Gastroesophageal sphincter (tissue), 4 donors: ENCODE measurements around the gene F2. TPM values are rescaled to one million over a fixed set of nuclear protein-coding genes. Genes with fewer than 3 reads are reported as not detected.

Experiments used
- ATAC-seq: fragments of 150-250 bp; one replicate; pipeline ENCODE4 v1.9.1; 2016; ENCODE audit warnings: mild to moderate bottlenecking, moderate library complexity
- H3K27ac ChIP-seq, 4 donors: fragments of 200-600 bp; sonication (generic) in 3 of 4; 1 replicate in 3 of 4; 2 replicates in 1 of 4; pipeline ENCODE4 v1.5.1; 2016 to 2019
- H3K27me3 ChIP-seq: fragments of 200-600 bp; sonication (generic); one replicate; pipeline ENCODE4 v1.5.1; 2019
- H3K36me3 ChIP-seq, 2 donors: fragments of 200-600 bp; sonication (generic); one replicate each; pipeline ENCODE4 v1.5.1; 2019; ENCODE audit warnings: control low read depth in 1 of 2
- H3K4me1 ChIP-seq, 3 donors: fragments of 200-600 bp; sonication (generic); 1 replicate in 2 of 3; 2 replicates in 1 of 3; pipeline ENCODE4 v1.5.1; 2016 to 2019; ENCODE audit warnings: control low read depth in 2 of 3
- H3K4me3 ChIP-seq, 2 donors: fragments of 200-600 bp; sonication (generic); one replicate each; pipeline ENCODE4 v1.5.1; 2019; ENCODE audit warnings: mild to moderate bottlenecking in 1 of 2, moderate library complexity in 1 of 2
- H3K9me3 ChIP-seq, 3 donors: fragments of 200-600 bp; sonication (generic); one replicate each; pipeline ENCODE4 v1.5.1; 2017 to 2019; ENCODE audit warnings: control low read depth in 2 of 3
- EP300 ChIP-seq: sonication (generic); formaldehyde crosslinking; IDR thresholded peaks from one replicate; pipeline ENCODE4 v1.6.1; 2017; ENCODE audit warnings: antibody characterized with exemption, mild to moderate bottlenecking
- POLR2A ChIP-seq, 2 donors: fragments of 450-650 bp; IDR thresholded peaks; one replicate each; pipeline ENCODE4 v1.6.1; 2017; ENCODE audit warnings: antibody characterized with exemption in 2 of 2, mild to moderate bottlenecking in 2 of 2, moderate library complexity in 1 of 2
- POLR2AphosphoS5 ChIP-seq: sonication (generic); formaldehyde crosslinking; IDR thresholded peaks from one replicate; pipeline ENCODE4 v1.6.1; 2017; ENCODE audit warnings: antibody characterized with exemption
- WGBS, 2 donors: methylation state at CpG; one replicate each; pipeline ENCODE4 v1.1.5; 2018; ENCODE audit warnings: low coverage in 1 of 2; 5-methylcytosine and 5-hydroxymethylcytosine counted together
- total RNA-seq, 4 donors: library from RNA; depleted of rRNA; stranded (reverse); fragments of >200 nt; gene quantifications; one replicate each; pipeline ENCODE4 v1.1.0, GENCODE V29; 2016
- TF ChIP-seq, protein P1 (sequence below), 4 experiments: fragments of 200-600 bp in 2 of 4; fragments of 450-650 bp in 2 of 4; sonication (generic) in 1 of 4; IDR thresholded peaks; one replicate each; pipeline ENCODE4 v1.5.1; 2017 to 2019; ENCODE audit warnings: antibody characterized with exemption in 4 of 4, mild to moderate bottlenecking in 2 of 4, moderate library complexity in 2 of 4

Gene F2
- total RNA-seq, 4 donors from 2014 or later: 0.62 to 3.6 TPM; not detected in 2

DNA sequence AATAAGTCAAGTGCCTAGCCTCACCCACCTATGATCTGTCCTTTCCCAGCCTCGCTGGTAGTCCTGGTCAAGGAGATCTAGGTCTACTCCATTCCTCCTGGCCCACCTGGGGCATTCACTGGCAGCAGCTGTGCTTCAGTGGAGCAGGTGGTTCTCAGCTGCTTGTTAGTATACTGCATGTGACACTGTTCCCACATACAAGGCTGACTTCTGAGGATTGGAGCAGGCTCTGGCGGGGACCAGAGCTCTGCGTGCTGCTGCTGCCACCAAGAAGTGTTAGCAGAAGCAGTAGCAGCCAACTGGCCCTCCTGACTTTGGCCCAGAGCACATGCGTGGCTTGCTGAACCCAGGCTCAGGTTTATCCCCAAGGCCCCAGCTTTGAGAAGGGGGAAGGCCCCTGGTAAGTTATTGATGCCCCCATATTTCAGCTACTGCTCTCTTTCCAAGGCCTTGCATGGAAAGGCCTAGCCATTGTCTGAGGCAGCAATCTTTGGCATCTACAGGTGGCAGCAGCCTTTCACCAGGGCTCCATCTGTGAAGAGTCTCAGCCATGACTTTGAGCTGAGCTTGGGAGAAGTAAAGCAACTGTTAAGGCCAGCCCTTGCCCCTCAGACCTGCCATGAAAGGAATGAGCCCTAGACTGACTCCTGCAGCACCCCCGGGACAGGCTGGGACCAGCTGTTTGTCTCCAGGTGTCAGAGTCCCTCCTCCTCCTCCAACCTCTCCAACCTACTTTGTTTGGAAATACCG lies 45.1 kb upstream of the F2 start:
- ATAC-seq: no peak
- Histone ChIP-seq H3K4me3 (no peak overlapping the region), H3K36me3 (peaks cover 0 to 86% of the 10 kb centered on the region in 2 donors), H3K27me3 (no peaks in the 10 kb centered on the region), H3K9me3 (no peaks in the 10 kb centered on the region), H3K4me1 (peaks cover 4 to 45% (median 29%) of the 10 kb centered on the region in 3 donors), H3K27ac (peak overlapping the region in 3 of 4 donors; percentile 77 to 86 (median 81))
- TF ChIP-seq POLR2AphosphoS5: no peak
- TF ChIP-seq, protein P1, sequence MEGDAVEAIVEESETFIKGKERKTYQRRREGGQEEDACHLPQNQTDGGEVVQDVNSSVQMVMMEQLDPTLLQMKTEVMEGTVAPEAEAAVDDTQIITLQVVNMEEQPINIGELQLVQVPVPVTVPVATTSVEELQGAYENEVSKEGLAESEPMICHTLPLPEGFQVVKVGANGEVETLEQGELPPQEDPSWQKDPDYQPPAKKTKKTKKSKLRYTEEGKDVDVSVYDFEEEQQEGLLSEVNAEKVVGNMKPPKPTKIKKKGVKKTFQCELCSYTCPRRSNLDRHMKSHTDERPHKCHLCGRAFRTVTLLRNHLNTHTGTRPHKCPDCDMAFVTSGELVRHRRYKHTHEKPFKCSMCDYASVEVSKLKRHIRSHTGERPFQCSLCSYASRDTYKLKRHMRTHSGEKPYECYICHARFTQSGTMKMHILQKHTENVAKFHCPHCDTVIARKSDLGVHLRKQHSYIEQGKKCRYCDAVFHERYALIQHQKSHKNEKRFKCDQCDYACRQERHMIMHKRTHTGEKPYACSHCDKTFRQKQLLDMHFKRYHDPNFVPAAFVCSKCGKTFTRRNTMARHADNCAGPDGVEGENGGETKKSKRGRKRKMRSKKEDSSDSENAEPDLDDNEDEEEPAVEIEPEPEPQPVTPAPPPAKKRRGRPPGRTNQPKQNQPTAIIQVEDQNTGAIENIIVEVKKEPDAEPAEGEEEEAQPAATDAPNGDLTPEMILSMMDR (IDR thresholded peaks at IDR 0.05): no peak
- TF ChIP-seq POLR2A (IDR thresholded peaks at IDR 0.05): no peak
- no peak for TF ChIP-seq EP300
- WGBS, 2 donors: 41% methylated on average over 2 of the region's 6 CpGs; no CpG with 5 or more reads in 1 of the 2 donors

DNA sequence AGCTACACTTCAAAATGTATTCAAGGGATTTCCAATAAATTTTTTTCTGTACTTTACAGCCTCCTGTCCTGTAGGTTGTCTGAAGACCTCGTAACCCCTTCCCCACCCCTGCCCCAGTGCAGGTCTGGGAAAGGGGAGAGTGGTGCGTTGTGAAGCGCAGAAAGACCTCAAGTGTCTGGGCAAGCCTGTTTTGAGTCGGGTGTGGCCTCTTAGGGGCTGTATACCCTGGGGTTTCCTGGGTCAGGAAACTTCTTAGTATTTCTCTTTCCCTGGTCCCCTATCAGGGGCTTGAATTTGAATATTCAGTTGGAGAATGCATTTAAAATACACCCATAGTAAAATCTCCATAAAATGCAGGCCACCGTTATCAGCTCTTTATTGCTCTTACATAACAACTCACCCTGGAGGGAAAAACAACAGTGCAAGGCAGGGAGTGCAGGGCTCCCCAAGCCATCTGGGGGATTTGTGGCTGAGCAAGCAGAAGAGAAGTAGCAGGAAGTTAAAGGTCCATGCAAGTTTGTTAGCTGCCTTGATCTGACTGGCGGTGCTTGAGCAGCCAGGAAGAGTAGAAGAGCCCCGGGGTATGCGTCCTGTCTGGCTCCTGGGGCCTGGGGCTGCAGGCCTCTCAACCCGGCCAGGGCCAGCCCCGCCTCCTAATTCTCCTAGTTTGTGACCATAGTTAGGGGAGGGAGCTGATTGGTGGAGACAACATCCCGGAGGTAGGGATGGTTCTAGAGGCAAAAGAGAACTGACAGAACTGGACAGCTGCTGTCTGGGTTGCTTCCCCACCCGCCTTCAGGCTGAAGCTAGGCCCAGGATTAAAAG lies 44.3 kb upstream of the F2 start:
- Histone ChIP-seq H3K9me3 (no peaks in the 10 kb centered on the region), H3K36me3 (peaks cover 0 to 86% of the 10 kb centered on the region in 2 donors), H3K4me1 (peaks cover 4 to 43% (median 29%) of the 10 kb centered on the region in 3 donors), H3K27me3 (no peaks in the 10 kb centered on the region), H3K4me3 (no peak overlapping the region), H3K27ac (peak overlapping the region; percentile 35 to 86 (median 79))
- ATAC-seq: no peak
- WGBS, 2 donors: 53 to 58% methylated on average over 6 to 8 of the region's 12 CpGs
- TF ChIP-seq, protein P1 (IDR thresholded peaks at IDR 0.05): no peak
- TF ChIP-seq POLR2A (IDR thresholded peaks at IDR 0.05) (no peak), POLR2AphosphoS5 (no peak), EP300 (no peak)

DNA sequence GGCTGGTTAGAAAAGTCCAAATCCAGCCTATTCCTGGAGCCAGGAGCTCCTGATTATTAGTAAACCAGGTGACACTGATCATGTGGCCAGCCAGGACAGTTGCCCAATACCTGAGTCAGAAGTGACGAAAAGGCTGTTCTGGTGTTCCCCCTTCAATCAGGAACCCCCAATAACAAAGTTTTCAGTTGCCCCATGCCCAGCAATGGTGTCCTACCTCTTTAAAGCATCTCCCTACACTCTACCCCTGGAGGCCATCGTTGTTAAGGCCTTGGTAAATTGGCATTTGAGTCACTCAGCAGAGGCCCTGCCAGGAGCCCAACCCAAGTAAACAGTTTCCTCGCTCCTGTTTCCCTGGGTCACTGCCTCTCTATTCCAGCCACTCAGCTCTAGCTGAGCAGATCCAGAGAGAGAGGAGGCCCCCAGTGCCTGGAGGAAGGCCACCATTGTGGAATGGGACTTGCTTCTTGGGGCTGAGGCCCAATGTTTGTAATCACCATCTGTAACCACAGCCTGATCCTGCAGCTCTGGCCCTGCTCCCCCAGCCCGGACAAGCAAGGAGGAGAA lies 43.6 kb upstream of the F2 start:
- no peaks in the 10 kb centered on the region for H3K9me3 ChIP-seq
- no peaks in the 10 kb centered on the region for H3K27me3 ChIP-seq
- ATAC-seq: peak; percentile 79
- no peak overlapping the region for H3K4me3 ChIP-seq
- TF ChIP-seq POLR2A (IDR thresholded peaks at IDR 0.05): no peak
- TF ChIP-seq, protein P1 (IDR thresholded peaks at IDR 0.05): peak in 1 of 4 experiments; percentile 35
- TF ChIP-seq POLR2AphosphoS5: peak; percentile 30
- no peak for TF ChIP-seq EP300
- H3K27ac ChIP-seq: peak overlapping the region; percentile 35 to 86 (median 79)
- 5 to 40% methylated on average over 2 to 3 of the region's 4 CpGs for WGBS, 2 donors
- H3K36me3 ChIP-seq: peaks cover 0 to 86% of the 10 kb centered on the region in 2 donors
- H3K4me1 ChIP-seq: peaks cover 4 to 43% (median 29%) of the 10 kb centered on the region in 3 donors

DNA sequence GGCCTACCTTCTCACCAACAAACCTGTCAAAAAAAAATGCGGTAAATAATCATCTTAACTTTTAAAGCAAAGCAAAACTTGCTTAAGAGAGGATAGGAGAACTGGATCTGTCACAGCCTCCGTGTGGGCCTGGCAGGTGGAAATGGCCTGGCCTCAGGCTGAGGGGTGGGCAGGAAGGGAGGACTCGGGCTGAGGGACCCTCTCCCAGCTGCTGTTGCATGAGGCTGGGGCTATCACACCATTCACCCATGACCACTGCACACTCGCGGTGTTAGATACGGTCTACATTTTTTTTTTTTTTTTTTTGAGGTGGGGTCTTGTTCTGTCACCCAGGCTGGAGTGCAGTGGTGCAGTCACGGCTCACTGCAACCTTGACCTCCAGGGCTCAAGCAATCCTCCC lies 43.1 kb upstream of the F2 start:
- no peak for ATAC-seq
- peaks cover 4 to 43% (median 29%) of the 10 kb centered on the region in 3 donors for H3K4me1 ChIP-seq
- H3K27me3 ChIP-seq: no peaks in the 10 kb centered on the region
- H3K27ac ChIP-seq: peak overlapping the region; percentile 35 to 86 (median 79)
- H3K4me3 ChIP-seq: no peak overlapping the region
- TF ChIP-seq EP300: no peak
- no peak for TF ChIP-seq POLR2AphosphoS5
- TF ChIP-seq, protein P1 (IDR thresholded peaks at IDR 0.05): no peak
- no peak for TF ChIP-seq POLR2A (IDR thresholded peaks at IDR 0.05)
- 88 to 100% methylated on average over 1 to 6 of the region's 7 CpGs for WGBS, 2 donors
- H3K36me3 ChIP-seq: peaks cover 0 to 86% of the 10 kb centered on the region in 2 donors
- H3K9me3 ChIP-seq: no peaks in the 10 kb centered on the region
